T-helper 1 cell (primary cell): Measurements from ENCODE around the gene CARMIL1.
A peak's percentile ranks its signal among the peaks of the same experiment; 100 is the strongest.

Source experiments
- DNase-seq, 5 donors: peaks; one replicate each; pipeline ENCODE4 v3.0.0-alpha.2; 2012 to 2020

The CARMIL1 gene

GRCh38 chr6:25630508-25631278, 351.5 kb downstream of the CARMIL1 start:
- DNase-seq = no peak

GRCh38 chr6:25635886-25636317, 356.7 kb downstream of the CARMIL1 start:
- no peak for DNase-seq

GRCh38 chr6:25637211-25637610, 358.0 kb downstream of the CARMIL1 start:
- no peak for DNase-seq

- no peak for DNase-seq
These were observed 358.8 kb downstream of the CARMIL1 start for GRCh38 chr6:25637960-25638434.

- no peak for DNase-seq
These were observed 360.5 kb downstream of the CARMIL1 start for GRCh38 chr6:25639653-25640052.

- no peak for DNase-seq
These were observed 361.3 kb downstream of the CARMIL1 start for GRCh38 chr6:25640446-25640845.

- no peak for DNase-seq
These were observed 361.7 kb downstream of the CARMIL1 start for GRCh38 chr6:25640891-25641290.

GRCh38 chr6:25641377-25641776, 362.2 kb downstream of the CARMIL1 start:
- no peak for DNase-seq

GRCh38 chr6:25641940-25642666, 362.9 kb downstream of the CARMIL1 start:
- DNase-seq = no peak

GRCh38 chr6:25642667-25643328, 363.6 kb downstream of the CARMIL1 start:
- no peak for DNase-seq

GRCh38 chr6:25645916-25646315, 366.7 kb downstream of the CARMIL1 start:
- no peak for DNase-seq

- DNase-seq = no peak
These were observed 370.4 kb downstream of the CARMIL1 start for GRCh38 chr6:25649611-25650010.

GRCh38 chr6:25652007-25652515, 372.9 kb downstream of the CARMIL1 start, which contains the start of gene SCGN:
SCGN (plus strand) TSS chr6:25652215; CDS start chr6:25652404, 189 bp downstream.
- peak in 3 of 5 donors; percentile 11 to 29 (median 22) for DNase-seq

GRCh38 chr6:25655723-25656122, 376.5 kb downstream of the CARMIL1 start:
- no peak for DNase-seq

GRCh38 chr6:25659633-25660368, 380.6 kb downstream of the CARMIL1 start:
- DNase-seq = no peak

GRCh38 chr6:25660512-25660911, 381.3 kb downstream of the CARMIL1 start:
- peak in 1 of 5 donors; percentile 53 for DNase-seq

- no peak for DNase-seq
These were observed 382.1 kb downstream of the CARMIL1 start for GRCh38 chr6:25661129-25661779.

- DNase-seq = no peak
These were observed 386.3 kb downstream of the CARMIL1 start for GRCh38 chr6:25665455-25665854.

GRCh38 chr6:25669413-25669812, 390.2 kb downstream of the CARMIL1 start:
- no peak for DNase-seq
